Measurements from ENCODE around the gene GRAP2. TPM values are rescaled to one million over a fixed set of nuclear protein-coding genes. Genes with fewer than 3 reads are reported as not detected.

The GRAP2 gene
- total RNA-seq, 1 experiment from 2014 or later: 0.42 TPM

DNA sequence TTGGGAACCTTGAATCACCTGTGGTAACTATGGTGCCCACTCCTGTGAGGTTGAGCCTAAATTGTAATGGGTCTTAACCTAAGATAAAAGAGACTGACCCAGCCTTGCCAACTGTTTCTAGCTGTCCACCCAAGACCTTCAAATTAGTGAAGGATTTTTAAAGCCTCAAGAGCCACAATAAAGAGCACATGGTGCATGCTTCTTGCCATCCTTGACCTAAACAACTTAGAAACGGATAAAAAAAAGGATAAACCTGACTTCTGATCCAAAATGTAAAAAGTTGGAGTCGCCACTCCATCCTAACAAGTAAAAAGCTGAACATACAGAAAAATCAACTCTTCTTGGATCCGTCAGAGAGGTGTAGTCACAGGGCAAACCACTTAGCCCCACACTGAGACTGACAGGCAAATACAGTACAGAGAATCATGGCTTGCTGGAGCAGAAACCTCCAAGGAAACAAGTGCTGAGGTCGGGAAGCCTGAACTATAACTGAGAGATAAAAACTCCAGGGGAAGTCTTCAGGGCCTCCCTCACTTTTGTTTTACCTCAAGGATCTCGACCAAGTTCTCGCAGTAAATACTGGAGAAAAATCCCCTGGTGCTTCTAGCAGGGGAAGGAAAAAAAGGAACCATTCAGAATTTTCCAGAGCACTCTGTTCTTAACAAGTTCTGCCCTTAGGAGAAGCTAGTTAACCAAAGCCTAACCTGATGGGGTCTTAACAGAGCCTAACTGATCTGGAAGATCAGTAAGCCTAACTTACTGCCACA is 23.6 kb upstream of the GRAP2 start (continued):
- TF ChIP-seq, protein P1, sequence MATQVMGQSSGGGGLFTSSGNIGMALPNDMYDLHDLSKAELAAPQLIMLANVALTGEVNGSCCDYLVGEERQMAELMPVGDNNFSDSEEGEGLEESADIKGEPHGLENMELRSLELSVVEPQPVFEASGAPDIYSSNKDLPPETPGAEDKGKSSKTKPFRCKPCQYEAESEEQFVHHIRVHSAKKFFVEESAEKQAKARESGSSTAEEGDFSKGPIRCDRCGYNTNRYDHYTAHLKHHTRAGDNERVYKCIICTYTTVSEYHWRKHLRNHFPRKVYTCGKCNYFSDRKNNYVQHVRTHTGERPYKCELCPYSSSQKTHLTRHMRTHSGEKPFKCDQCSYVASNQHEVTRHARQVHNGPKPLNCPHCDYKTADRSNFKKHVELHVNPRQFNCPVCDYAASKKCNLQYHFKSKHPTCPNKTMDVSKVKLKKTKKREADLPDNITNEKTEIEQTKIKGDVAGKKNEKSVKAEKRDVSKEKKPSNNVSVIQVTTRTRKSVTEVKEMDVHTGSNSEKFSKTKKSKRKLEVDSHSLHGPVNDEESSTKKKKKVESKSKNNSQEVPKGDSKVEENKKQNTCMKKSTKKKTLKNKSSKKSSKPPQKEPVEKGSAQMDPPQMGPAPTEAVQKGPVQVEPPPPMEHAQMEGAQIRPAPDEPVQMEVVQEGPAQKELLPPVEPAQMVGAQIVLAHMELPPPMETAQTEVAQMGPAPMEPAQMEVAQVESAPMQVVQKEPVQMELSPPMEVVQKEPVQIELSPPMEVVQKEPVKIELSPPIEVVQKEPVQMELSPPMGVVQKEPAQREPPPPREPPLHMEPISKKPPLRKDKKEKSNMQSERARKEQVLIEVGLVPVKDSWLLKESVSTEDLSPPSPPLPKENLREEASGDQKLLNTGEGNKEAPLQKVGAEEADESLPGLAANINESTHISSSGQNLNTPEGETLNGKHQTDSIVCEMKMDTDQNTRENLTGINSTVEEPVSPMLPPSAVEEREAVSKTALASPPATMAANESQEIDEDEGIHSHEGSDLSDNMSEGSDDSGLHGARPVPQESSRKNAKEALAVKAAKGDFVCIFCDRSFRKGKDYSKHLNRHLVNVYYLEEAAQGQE (IDR thresholded peaks at IDR 0.05; ENCODE audit: low read depth): no peak

DNA sequence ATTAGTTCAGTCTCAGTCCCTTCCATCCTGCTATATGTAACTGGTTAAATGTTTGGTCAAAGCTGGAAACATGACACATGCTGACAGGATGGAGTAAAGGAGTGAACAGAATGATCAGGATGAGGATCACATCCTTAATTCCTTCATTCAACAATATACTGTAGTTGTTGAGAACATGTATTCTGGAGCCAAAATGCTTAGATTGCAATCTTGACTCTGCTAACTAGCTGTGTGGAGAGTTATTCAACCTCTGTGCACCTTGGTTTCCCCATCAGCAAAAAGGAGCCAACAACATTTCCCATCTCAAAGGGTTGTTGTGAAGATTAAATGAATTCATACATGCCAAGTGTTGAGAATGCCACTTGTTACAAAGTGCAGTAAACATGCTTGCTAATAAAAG is 20.2 kb upstream of the GRAP2 start:
- POLR2A ChIA-PET: no interaction called here
- H3K27ac ChIP-seq (ENCODE audit: low read depth, low read length): no peak overlapping the region
- H3K79me2 ChIP-seq (ENCODE audit: insufficient read depth, low read length): no peaks in the 10 kb centered on the region
- BruUV-seq (replicated peaks): no TSS peak
- no peaks in the 10 kb centered on the region for H3K4me1 ChIP-seq (ENCODE audit: control insufficient read depth in 1 of 2, insufficient read depth in 2 of 2, low read length in 2 of 2)
- DNase-seq (ENCODE audit: low read depth, low spot score) (no peak), ATAC-seq (no peak)
- CTCF ChIA-PET: no interaction called here
- peaks cover 52% of the 10 kb centered on the region for H3K27me3 ChIP-seq (ENCODE audit: insufficient read depth, low read length)
- H2AFZ ChIP-seq (ENCODE audit: low read depth, low read length, poor library complexity, severe bottlenecking): no peak overlapping the region
- no peaks in the 10 kb centered on the region for H3K9me2 ChIP-seq (ENCODE audit: insufficient read depth)
- RAD21 ChIA-PET (ENCODE audit: low non-redundant PET in 1 of 2, low total read pairs in 2 of 2, uncharacterized antibody in 2 of 2, unreplicated experiment in 2 of 2): no interaction called here
- H3K36me3 ChIP-seq (ENCODE audit: control insufficient read depth in 1 of 2, insufficient read depth in 2 of 2, low read length in 2 of 2): no peaks in the 10 kb centered on the region
- H3K9me3 ChIP-seq (ENCODE audit: control insufficient read depth in 1 of 2, insufficient read depth in 1 of 2, low read depth in 1 of 2, low read length in 2 of 2): no peaks in the 10 kb centered on the region
- no peak overlapping the region for H3K4me2 ChIP-seq (ENCODE audit: low read length)
- no peaks in the 10 kb centered on the region; the same call in 1 of the 2 replicates for H4K20me1 ChIP-seq (ENCODE audit: insufficient read depth)
- H3K4me3 ChIP-seq (replicated peaks in 1 of 2; ENCODE audit: low read depth in 1 of 2, low read length in 2 of 2): no peak overlapping the region
- intact Hi-C loops (cut with micrococcal nuclease): no loop called here
- no peak overlapping the region for H3K9ac ChIP-seq (ENCODE audit: low read length)
- no peak for TF ChIP-seq EZH2 (IDR thresholded peaks at IDR 0.05)
- no peak for TF ChIP-seq POLR2AphosphoS5 (IDR thresholded peaks at IDR 0.05; ENCODE audit: low read depth, low read length)
- TF ChIP-seq, protein P1 (IDR thresholded peaks at IDR 0.05; ENCODE audit: low read depth): no peak
- TF ChIP-seq JUND (IDR thresholded peaks at IDR 0.05): no peak
- no peak for TF ChIP-seq TCF7L2 (IDR thresholded peaks at IDR 0.05; ENCODE audit: borderline replicate concordance, extremely low read depth, insufficient read depth, insufficient read length)
- no peak for TF ChIP-seq ZFX (IDR thresholded peaks at IDR 0.05)
- no peak for TF ChIP-seq EZH2phosphoT487 (IDR thresholded peaks at IDR 0.05; ENCODE audit: borderline replicate concordance)
- TF ChIP-seq SRF (IDR thresholded peaks at IDR 0.05; ENCODE audit: low read depth): no peak
- TF ChIP-seq SIN3A (IDR thresholded peaks at IDR 0.05; ENCODE audit: low read depth): no peak
- no peak for TF ChIP-seq RAD21 (IDR thresholded peaks at IDR 0.05; ENCODE audit: low read depth)
- TF ChIP-seq, protein P2, sequence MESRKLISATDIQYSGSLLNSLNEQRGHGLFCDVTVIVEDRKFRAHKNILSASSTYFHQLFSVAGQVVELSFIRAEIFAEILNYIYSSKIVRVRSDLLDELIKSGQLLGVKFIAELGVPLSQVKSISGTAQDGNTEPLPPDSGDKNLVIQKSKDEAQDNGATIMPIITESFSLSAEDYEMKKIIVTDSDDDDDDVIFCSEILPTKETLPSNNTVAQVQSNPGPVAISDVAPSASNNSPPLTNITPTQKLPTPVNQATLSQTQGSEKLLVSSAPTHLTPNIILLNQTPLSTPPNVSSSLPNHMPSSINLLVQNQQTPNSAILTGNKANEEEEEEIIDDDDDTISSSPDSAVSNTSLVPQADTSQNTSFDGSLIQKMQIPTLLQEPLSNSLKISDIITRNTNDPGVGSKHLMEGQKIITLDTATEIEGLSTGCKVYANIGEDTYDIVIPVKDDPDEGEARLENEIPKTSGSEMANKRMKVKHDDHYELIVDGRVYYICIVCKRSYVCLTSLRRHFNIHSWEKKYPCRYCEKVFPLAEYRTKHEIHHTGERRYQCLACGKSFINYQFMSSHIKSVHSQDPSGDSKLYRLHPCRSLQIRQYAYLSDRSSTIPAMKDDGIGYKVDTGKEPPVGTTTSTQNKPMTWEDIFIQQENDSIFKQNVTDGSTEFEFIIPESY (IDR thresholded peaks at IDR 0.05; ENCODE audit: extremely low read depth, insufficient replicate concordance, low read length): no peak
- TF ChIP-seq, protein P3, sequence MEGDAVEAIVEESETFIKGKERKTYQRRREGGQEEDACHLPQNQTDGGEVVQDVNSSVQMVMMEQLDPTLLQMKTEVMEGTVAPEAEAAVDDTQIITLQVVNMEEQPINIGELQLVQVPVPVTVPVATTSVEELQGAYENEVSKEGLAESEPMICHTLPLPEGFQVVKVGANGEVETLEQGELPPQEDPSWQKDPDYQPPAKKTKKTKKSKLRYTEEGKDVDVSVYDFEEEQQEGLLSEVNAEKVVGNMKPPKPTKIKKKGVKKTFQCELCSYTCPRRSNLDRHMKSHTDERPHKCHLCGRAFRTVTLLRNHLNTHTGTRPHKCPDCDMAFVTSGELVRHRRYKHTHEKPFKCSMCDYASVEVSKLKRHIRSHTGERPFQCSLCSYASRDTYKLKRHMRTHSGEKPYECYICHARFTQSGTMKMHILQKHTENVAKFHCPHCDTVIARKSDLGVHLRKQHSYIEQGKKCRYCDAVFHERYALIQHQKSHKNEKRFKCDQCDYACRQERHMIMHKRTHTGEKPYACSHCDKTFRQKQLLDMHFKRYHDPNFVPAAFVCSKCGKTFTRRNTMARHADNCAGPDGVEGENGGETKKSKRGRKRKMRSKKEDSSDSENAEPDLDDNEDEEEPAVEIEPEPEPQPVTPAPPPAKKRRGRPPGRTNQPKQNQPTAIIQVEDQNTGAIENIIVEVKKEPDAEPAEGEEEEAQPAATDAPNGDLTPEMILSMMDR (IDR thresholded peaks at IDR 0.05 in 2 of 3, conservative IDR thresholded peaks at IDR 0.05 in 1 of 3; ENCODE audit: borderline replicate concordance in 1 of 3, insufficient read depth in 1 of 3, low read depth in 2 of 3, low read length in 2 of 3): no peak
